Ovary (tissue), 9 donors: ENCODE data around the gene COL5A1. TPM values are rescaled to one million over a fixed set of nuclear protein-coding genes. Genes with fewer than 3 reads are reported as not detected.

Source experiments
- DNase-seq, 5 donors: peaks; one replicate each; pipeline ENCODE4 v3.0.0-alpha.2; 2019 to 2020
- H3K27ac ChIP-seq, 2 donors: fragments of 200-600 bp; one replicate each; pipeline versions ENCODE4 v1.5.1 to v1.8.0; 2019 to 2022
- H3K27me3 ChIP-seq: fragments of 200-600 bp; one replicate; pipeline ENCODE4 v1.8.0; 2022
- H3K36me3 ChIP-seq: fragments of 200-600 bp; sonication (generic); one replicate; pipeline ENCODE4 v1.5.1; 2019
- H3K4me1 ChIP-seq: one replicate; pipeline ENCODE4 v1.8.1; 2013; ENCODE audit warnings: mild to moderate bottlenecking, moderate library complexity; ENCODE audit not compliant: insufficient read depth
- H3K4me3 ChIP-seq: fragments of 200-600 bp; sonication (generic); one replicate; pipeline ENCODE4 v1.5.1; 2017
- H3K9me3 ChIP-seq, 2 donors: fragments of 200-600 bp in 1 of 2; sonication (generic) in 1 of 2; one replicate each; pipeline versions ENCODE4 v1.5.1 to v1.8.1; 2013 to 2019; ENCODE audit warnings: mild to moderate bottlenecking in 1 of 2, moderate library complexity in 1 of 2
- CTCF ChIP-seq, 3 donors: fragments of 450-650 bp in 2 of 3; fragments of 200-600 bp in 1 of 3; IDR thresholded peaks; one replicate each; pipeline versions ENCODE4 v1.5.1 to v1.8.0; 2016 to 2022; ENCODE audit warnings: antibody characterized with exemption in 3 of 3, mild to moderate bottlenecking in 1 of 3
- EP300 ChIP-seq: sonication (generic); formaldehyde crosslinking; IDR thresholded peaks from one replicate; pipeline ENCODE4 v1.6.1; 2017; ENCODE audit warnings: antibody characterized with exemption
- POLR2A ChIP-seq: fragments of 450-650 bp; IDR thresholded peaks from one replicate; pipeline ENCODE4 v1.6.1; 2017; ENCODE audit warnings: antibody characterized with exemption, mild to moderate bottlenecking, moderate library complexity
- WGBS, 3 donors: extraction: QIAGEN DNeasy Blood & Tissue Kit in 1 of 3; methylation state at CpG; one replicate each; pipeline versions ENCODE4 v1.1.5 to v1.1.7; 2013 to 2017; 5-methylcytosine and 5-hydroxymethylcytosine counted together
- intact Hi-C, 4 donors: fragments of 100-400 bp; cut with DNase I; formaldehyde crosslinking; loops; one replicate each; pipeline versions ENCODE4 v1.11.0 to v1.15.1; 2022 to 2023
- polyA plus RNA-seq, 2 donors: library from polyadenylated mRNA; stranded (reverse); fragments of 200-250 nt in 1 of 2; fragments of 350-450 nt in 1 of 2; fragmentation: Illumina TruSeq in 1 of 2; extraction: RNeasy Lipid Tissue Mini Kit (QIAGEN cat#74804) in 1 of 2; gene quantifications; one replicate each; pipeline ENCODE4 v1.2.3, GENCODE V29; 2013 to 2014
- total RNA-seq, 7 donors: library from RNA; depleted of rRNA in 2 of 7; stranded (reverse); fragments of >200 nt in 2 of 7; fragmentation: NEBNext Ultra II Directional in 3 of 7; extraction: Animal tissue kit (Norgen Biotek cat#: 25700) in 3 of 7; gene quantifications; one replicate each; pipeline versions ENCODE4 v1.1.0 to v1.2.4, GENCODE V29; 2016 to 2023
- donor health status: DM: no; HTN: no; CAD: no; lungs with moderate emphysema.
- donor health status: DM: no; HTN: no; CAD: no.
- donor health status: Bipolar disorder and iron deficiency.
- donor health status: DM: yes; HTN: yes; CAD: no.
- donor health status: DM: no; HTN: no; CAD: no.
- donor health status: DM: yes; HTN: yes; CAD: no.

The COL5A1 gene
- total and polyA plus RNA-seq, 9 donors = 28.1 to 117 (median 54.6) TPM

- TF ChIP-seq CTCF (IDR thresholded peaks at IDR 0.05) (no peak), POLR2A (no peak), EP300 (no peak)
- H3K27ac ChIP-seq = no peak overlapping the region
These were observed 229.4 kb downstream of the COL5A1 start for GRCh38 chr9:134870746-134871662.

GRCh38 chr9:134871697-134872340 lies 230.2 kb downstream of the COL5A1 start:
- H3K27me3 ChIP-seq = no peaks in the 10 kb centered on the region
- peak in 2 of 5 donors; percentile 29 to 36 for DNase-seq
- H3K4me3 ChIP-seq = no peak overlapping the region
- no peak overlapping the region for H3K27ac ChIP-seq
- intact Hi-C loops = no loop called here
- H3K36me3 ChIP-seq = no peaks in the 10 kb centered on the region
- H3K9me3 ChIP-seq = no peaks in the 10 kb centered on the region
- no peaks in the 10 kb centered on the region for H3K4me1 ChIP-seq
- 14 to 17% (median 16%) methylated on average over 16 of the region's 16 CpGs for WGBS, 3 donors
- TF ChIP-seq POLR2A (no peak), CTCF (IDR thresholded peaks at IDR 0.05) (no peak), EP300 (no peak)

More at GRCh38 chr9:134870746-134871662, 229.4 kb downstream of the COL5A1 start:
- no peaks in the 10 kb centered on the region for H3K27me3 ChIP-seq
- H3K36me3 ChIP-seq = no peaks in the 10 kb centered on the region
- no peaks in the 10 kb centered on the region for H3K9me3 ChIP-seq
- no peak overlapping the region for H3K4me3 ChIP-seq
- WGBS, 3 donors = 76 to 82% (median 81%) methylated on average over 30 of the region's 30 CpGs
- intact Hi-C loops = no loop called here
- DNase-seq = peak in 2 of 5 donors; percentile 21 to 28
- no peaks in the 10 kb centered on the region for H3K4me1 ChIP-seq

- no peaks in the 10 kb centered on the region for H3K27me3 ChIP-seq
- H3K4me3 ChIP-seq = no peak overlapping the region
- intact Hi-C loops = no loop called here
- no peaks in the 10 kb centered on the region for H3K4me1 ChIP-seq
- TF ChIP-seq CTCF (IDR thresholded peaks at IDR 0.05) = no peak
- TF ChIP-seq EP300 = no peak
- TF ChIP-seq POLR2A = no peak
- no peaks in the 10 kb centered on the region for H3K36me3 ChIP-seq
- WGBS, 3 donors = 88 to 92% (median 90%) methylated on average over 24 of the region's 24 CpGs
- no peaks in the 10 kb centered on the region for H3K9me3 ChIP-seq
- H3K27ac ChIP-seq = no peak overlapping the region
- DNase-seq = peak in 2 of 5 donors; percentile 10 to 11
These were observed 231.1 kb downstream of the COL5A1 start for GRCh38 chr9:134872482-134873231.

- no peaks in the 10 kb centered on the region for H3K9me3 ChIP-seq
- no peaks in the 10 kb centered on the region for H3K36me3 ChIP-seq
- TF ChIP-seq POLR2A = no peak
- no peak for TF ChIP-seq EP300
- no peak for TF ChIP-seq CTCF (IDR thresholded peaks at IDR 0.05)
- no peak overlapping the region for H3K4me3 ChIP-seq
- WGBS, 3 donors = 79 to 94% (median 86%) methylated on average over 1 of the region's 1 CpG
- no peak overlapping the region for H3K27ac ChIP-seq
- intact Hi-C loops = no loop called here
- peaks cover 3% of the 10 kb centered on the region for H3K4me1 ChIP-seq
- DNase-seq = no peak
- no peaks in the 10 kb centered on the region for H3K27me3 ChIP-seq
These were observed 233.8 kb downstream of the COL5A1 start for GRCh38 chr9:134875371-134875770.
